PC-9 (cell line): Measurements from ENCODE around the gene NARS2.

Experiments
- CTCF ChIP-seq: fragments of 200-600 bp; sonication (generic); conservative IDR thresholded peaks from 2 replicates; pipeline ENCODE4 v1.6.1; 2017; ENCODE audit warnings: mixed run types, antibody characterized with exemption, mild to moderate bottlenecking, moderate library complexity
- EZH2 ChIP-seq: fragments of 200-600 bp; sonication (generic); IDR thresholded peaks from 2 replicates; pipeline ENCODE4 v1.8.0; 2017; ENCODE audit warnings: antibody characterized with exemption, low read depth

DNA sequence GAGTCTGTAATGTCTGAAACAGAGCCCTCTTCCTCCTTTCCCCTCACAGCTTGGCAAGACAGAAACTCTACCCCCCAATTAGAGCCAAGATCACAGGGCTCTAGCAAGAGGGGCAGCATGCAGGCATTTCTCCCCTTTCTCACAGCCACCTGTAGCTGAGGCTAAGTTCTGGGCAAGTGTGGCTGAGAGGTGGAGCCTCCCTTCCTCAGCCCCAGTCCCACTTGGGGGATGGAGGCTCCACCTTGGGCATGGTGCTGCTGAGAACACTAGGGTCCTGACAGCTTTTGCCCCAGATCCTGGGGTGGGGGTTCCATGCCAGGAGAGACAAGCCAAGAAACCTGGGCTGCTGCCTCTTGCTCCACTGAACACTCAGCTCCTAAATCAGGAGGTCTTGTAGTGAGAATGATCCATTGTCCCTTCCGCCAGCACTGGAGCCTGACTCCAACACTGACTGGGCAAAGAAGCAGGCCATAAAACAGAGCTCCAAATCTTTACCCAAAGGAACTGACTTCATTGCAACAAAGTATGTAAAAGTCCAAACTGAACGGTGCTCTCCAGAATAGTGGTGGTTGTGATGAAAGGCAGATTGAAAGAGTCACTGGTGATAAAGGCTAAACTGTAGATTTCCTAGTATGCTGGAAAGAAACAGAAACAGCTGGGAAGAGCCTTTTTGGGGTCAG lies 25.6 kb downstream of the NARS2 start:
- TF ChIP-seq EZH2 (no peak), CTCF (no peak)
